MCF 10A (cell line): ENCODE data around the gene MKNK2. TPM values are rescaled to one million over a fixed set of nuclear protein-coding genes. Genes with fewer than 3 reads are reported as not detected.

Source experiments
- BruUV-seq: library from RNA; stranded (reverse); fragments of 400-500 nt; replicated peaks from 2 replicates; lab custom pipeline; 2021; lab: Mats Ljungman, UMichigan
- CTCF ChIA-PET: fragments of 300-600 bp; sonication (Branson Sonifier 250); formaldehyde crosslinking; extraction: SDS; loops from one replicate; lab custom pipeline; 2021; ENCODE audit warnings: antibody characterized with exemption, inconsistent platforms; lab: Yijun Ruan, JAX
- POLR2A ChIA-PET: fragments of 300-600, 350-650 bp; sonication (Branson Sonifier 250); formaldehyde crosslinking; extraction: SDS; loops from one replicate; lab custom pipeline; 2020; ENCODE audit warnings: antibody characterized with exemption, inconsistent platforms; lab: Yijun Ruan, JAX
- DNase-seq: peaks from one replicate; pipeline ENCODE4 v3.0.0-alpha.2; 2018; ENCODE audit not compliant: unreplicated experiment
- H3K27ac Mint-ChIP-seq: one replicate; pipeline ENCODE4 v1.8.0; 2022; ENCODE audit warnings: mild to moderate bottlenecking, low read depth, mixed read lengths; ENCODE audit not compliant: unreplicated experiment
- H3K27me3 Mint-ChIP-seq: one replicate; pipeline ENCODE4 v1.8.0; 2022; ENCODE audit warnings: mixed read lengths; ENCODE audit not compliant: insufficient read depth, unreplicated experiment
- H3K36me3 Mint-ChIP-seq: one replicate; pipeline ENCODE4 v1.8.0; 2022; ENCODE audit warnings: mild to moderate bottlenecking, moderate library complexity, mixed read lengths; ENCODE audit not compliant: insufficient read depth, unreplicated experiment
- H3K4me1 Mint-ChIP-seq: one replicate; pipeline ENCODE4 v1.8.0; 2022; ENCODE audit warnings: mixed read lengths; ENCODE audit not compliant: insufficient read depth, unreplicated experiment
- H3K4me3 Mint-ChIP-seq: one replicate; pipeline ENCODE4 v1.8.0; 2022; ENCODE audit warnings: mild to moderate bottlenecking, moderate library complexity, mixed read lengths; ENCODE audit not compliant: unreplicated experiment
- H3K9me3 Mint-ChIP-seq: one replicate; pipeline ENCODE4 v1.8.0; 2022; ENCODE audit warnings: mixed read lengths; ENCODE audit not compliant: unreplicated experiment
- intact Hi-C: fragments of 100-400 bp; cut with micrococcal nuclease; formaldehyde crosslinking; loops from 2 replicates; pipeline ENCODE4 v1.14.1; 2022
- total RNA-seq: library from RNA; stranded (reverse); gene quantifications from 2 replicates; pipeline ENCODE4 v1.2.3, GENCODE V29; 2022
- TF ChIP-seq, protein P1 (sequence below): fragments of 200-600 bp; IDR thresholded peaks from one replicate; pipeline ENCODE4 v1.8.0; 2022; ENCODE audit warnings: antibody characterized with exemption, mild to moderate bottlenecking; ENCODE audit not compliant: unreplicated experiment

Gene MKNK2
- total RNA-seq, 1 experiment from 2014 or later = 146 TPM

DNA sequence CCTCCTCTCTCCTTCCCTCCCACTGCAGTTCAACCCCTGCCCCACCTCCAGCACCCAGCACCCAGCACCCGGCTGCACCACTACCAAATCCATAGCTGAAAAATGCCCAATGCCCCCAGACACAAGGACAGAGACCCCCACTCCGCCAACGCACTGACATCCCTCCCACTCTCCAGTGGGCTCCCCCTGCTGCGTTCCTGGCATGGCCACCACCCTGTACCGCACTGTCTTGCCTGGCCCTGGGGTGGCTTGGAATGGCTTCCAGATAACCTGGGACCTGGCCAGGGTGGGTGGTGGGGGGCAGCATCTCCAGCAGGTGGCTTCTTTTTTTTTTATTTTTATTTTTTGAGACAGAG is 5.8 kb upstream of the MKNK2 start:
- Mint-ChIP-seq H3K4me1 (peaks cover 15% of the 10 kb centered on the region), H3K27me3 (no peaks in the 10 kb centered on the region), H3K27ac (peak overlapping the region; percentile 91), H3K36me3 (peaks cover under 1% of the 10 kb centered on the region), H3K4me3 (peak overlapping the region; percentile 62), H3K9me3 (no peaks in the 10 kb centered on the region)
- BruUV-seq = no TSS peak
- POLR2A ChIA-PET = interaction anchor here (1.0 to 1.1 kb wide), 2 partner anchors 24 to 39 kb away, joined by 3 to 4 read pairs; partner anchors contain the start of gene MOB3A
- TF ChIP-seq, protein P1, sequence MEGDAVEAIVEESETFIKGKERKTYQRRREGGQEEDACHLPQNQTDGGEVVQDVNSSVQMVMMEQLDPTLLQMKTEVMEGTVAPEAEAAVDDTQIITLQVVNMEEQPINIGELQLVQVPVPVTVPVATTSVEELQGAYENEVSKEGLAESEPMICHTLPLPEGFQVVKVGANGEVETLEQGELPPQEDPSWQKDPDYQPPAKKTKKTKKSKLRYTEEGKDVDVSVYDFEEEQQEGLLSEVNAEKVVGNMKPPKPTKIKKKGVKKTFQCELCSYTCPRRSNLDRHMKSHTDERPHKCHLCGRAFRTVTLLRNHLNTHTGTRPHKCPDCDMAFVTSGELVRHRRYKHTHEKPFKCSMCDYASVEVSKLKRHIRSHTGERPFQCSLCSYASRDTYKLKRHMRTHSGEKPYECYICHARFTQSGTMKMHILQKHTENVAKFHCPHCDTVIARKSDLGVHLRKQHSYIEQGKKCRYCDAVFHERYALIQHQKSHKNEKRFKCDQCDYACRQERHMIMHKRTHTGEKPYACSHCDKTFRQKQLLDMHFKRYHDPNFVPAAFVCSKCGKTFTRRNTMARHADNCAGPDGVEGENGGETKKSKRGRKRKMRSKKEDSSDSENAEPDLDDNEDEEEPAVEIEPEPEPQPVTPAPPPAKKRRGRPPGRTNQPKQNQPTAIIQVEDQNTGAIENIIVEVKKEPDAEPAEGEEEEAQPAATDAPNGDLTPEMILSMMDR = no peak
- intact Hi-C loops = no loop called here
- DNase-seq = no peak
- CTCF ChIA-PET = interaction anchor here (0.6 kb wide), 1 partner anchor 8 kb away, joined by 3 read pairs; no protein-coding TSS in a partner anchor

DNA sequence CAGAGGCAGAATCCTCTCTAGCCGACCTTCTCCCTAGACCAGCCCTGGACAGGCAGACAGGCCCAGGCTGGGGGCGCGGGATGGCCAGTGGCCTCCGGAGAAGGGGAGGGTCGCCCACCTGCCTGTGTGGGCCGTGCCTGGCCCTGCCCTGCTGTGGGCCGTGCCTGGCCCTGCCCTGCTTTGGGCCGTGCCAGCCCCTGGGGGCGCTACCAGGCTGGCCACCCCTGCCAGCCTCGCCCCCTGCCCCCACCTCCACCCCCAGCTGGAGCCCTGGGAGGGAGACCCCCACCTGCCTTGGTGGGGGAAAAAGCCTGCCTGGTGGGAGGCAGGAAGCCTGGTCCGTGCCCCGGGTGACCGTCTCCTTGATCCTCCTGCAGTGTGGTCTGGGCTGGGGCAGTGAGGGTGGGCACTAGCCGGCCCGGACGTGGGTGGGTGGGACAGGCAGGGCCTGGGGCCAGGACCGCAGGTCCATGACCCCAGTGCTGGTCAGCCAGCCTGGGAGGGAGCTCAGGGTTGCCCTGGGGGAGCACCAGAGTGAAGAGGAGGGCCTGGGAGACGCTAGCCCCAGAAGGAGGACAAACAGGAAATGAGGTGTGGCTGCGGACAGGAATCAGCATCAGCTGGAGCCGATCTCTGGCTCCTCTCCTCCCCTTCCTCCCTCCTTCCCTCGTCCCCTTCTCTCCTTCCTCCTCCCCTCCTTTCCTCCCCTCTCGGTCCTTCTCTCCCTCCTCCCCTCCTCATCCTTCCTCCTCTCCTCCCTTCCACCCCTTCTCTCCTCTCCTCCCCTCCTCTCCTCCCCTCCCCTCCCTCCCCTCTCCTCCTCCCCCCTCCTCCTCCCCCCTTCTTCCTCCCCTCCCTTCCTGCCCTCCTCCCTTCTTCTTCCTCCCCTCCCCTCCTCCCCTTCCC is 5.1 kb upstream of the MKNK2 start:
- POLR2A ChIA-PET = interaction anchor here (1.0 to 1.1 kb wide), 2 partner anchors 23 to 40 kb away, joined by 3 to 4 read pairs; partner anchors contain the start of gene MOB3A

DNA sequence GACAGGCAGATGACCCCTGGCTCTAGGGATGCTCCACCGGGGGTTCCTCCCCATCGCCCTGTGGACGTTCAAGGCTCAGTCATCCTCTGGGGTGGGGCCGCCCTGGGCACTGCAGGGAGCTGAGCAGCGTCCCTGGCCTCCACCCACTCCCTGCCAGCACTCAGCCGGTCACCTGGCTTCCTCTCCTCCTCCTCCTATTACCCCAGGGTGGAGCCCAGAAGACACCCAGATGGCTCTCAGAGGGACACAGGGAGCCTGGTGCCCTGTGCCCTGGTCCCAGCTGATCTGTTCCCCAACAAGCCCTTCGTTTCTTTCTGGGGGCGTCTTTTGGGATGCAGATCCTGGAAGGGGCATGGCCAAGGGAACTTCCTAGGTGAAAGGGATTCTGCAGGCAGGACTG is 3.7 kb upstream of the MKNK2 start:
- CTCF ChIA-PET = interaction anchor here (1.2 kb wide), 1 partner anchor 35 kb away, joined by 5 read pairs; no protein-coding TSS in a partner anchor
- TF ChIP-seq, protein P1 = no peak
- POLR2A ChIA-PET = interaction anchor here (0.7 to 4.5 kb wide), 3 partner anchors 13 to 281 kb away, joined by 3 to 27 read pairs (median 3); no protein-coding TSS in a partner anchor
- Mint-ChIP-seq H3K9me3 (no peaks in the 10 kb centered on the region), H3K36me3 (peaks cover 17% of the 10 kb centered on the region), H3K4me1 (peaks cover 12% of the 10 kb centered on the region), H3K27me3 (no peaks in the 10 kb centered on the region), H3K4me3 (peak overlapping the region; percentile 19), H3K27ac (peak overlapping the region; percentile 91)
- intact Hi-C loops = no loop called here
- no TSS peak for BruUV-seq
- DNase-seq = peak; percentile 56

More for the DNA sequence above, 5.1 kb upstream of the MKNK2 start:
- Mint-ChIP-seq H3K4me1 (peaks cover 19% of the 10 kb centered on the region), H3K27ac (peak overlapping the region; percentile 91), H3K27me3 (no peaks in the 10 kb centered on the region), H3K4me3 (peak overlapping the region; percentile 62), H3K36me3 (peaks cover 6% of the 10 kb centered on the region), H3K9me3 (no peaks in the 10 kb centered on the region)
- CTCF ChIA-PET = interaction anchor here (0.6 kb wide), 1 partner anchor 8 kb away, joined by 3 read pairs; no protein-coding TSS in a partner anchor
- TF ChIP-seq, protein P1 = no peak
- no TSS peak for BruUV-seq
- peak; percentile 84 for DNase-seq
- intact Hi-C loops = no loop called here
